ENCODE data around the gene RGS14.

Gene RGS14

DNA sequence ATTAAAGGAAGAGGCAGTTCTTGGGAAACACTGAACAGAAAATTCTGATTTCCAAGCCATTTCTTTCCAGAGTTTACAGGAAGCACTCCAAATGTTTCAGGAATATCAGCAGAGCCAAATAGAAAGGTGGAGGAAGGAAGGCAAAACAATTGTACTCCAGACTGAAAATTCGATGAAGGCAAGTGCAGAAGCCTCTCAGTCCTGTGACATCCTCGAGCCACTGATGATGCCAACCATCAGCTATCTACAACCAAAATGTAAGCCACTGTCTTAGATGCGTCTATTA lies 8.4 kb upstream of the RGS14 start:
- H3K4me2 ChIP-seq (ENCODE audit: low read depth, low read length) = 0 out of 2 replicates have a peak overlapping the region, but pooled peaks have one; percentile 94
- no peaks in the 10 kb centered on the region for H3K36me3 ChIP-seq (replicated peaks; ENCODE audit: insufficient read depth, low read length)
- H3K9me3 ChIP-seq (replicated peaks; ENCODE audit: insufficient read depth, low read length) = no peaks in the 10 kb centered on the region
- no peak overlapping the region for H3K4me3 ChIP-seq (ENCODE audit: low read length)
- H3K27me3 ChIP-seq (replicated peaks; ENCODE audit: insufficient read depth, low read length) = no peaks in the 10 kb centered on the region
- 0 out of 2 replicates have a peak, but pooled peaks cover 7% of the 10 kb centered on the region for H3F3A ChIP-seq (ENCODE audit: insufficient read depth, low read length)
- H3K27ac ChIP-seq (ENCODE audit: low read length) = no peak overlapping the region
- peaks cover 19% of the 10 kb centered on the region for H3K4me1 ChIP-seq (ENCODE audit: low read length)
- H3K9ac ChIP-seq (ENCODE audit: low read length) = no peak overlapping the region; the same call in 1 of the 2 replicates
- TF ChIP-seq, protein P1, sequence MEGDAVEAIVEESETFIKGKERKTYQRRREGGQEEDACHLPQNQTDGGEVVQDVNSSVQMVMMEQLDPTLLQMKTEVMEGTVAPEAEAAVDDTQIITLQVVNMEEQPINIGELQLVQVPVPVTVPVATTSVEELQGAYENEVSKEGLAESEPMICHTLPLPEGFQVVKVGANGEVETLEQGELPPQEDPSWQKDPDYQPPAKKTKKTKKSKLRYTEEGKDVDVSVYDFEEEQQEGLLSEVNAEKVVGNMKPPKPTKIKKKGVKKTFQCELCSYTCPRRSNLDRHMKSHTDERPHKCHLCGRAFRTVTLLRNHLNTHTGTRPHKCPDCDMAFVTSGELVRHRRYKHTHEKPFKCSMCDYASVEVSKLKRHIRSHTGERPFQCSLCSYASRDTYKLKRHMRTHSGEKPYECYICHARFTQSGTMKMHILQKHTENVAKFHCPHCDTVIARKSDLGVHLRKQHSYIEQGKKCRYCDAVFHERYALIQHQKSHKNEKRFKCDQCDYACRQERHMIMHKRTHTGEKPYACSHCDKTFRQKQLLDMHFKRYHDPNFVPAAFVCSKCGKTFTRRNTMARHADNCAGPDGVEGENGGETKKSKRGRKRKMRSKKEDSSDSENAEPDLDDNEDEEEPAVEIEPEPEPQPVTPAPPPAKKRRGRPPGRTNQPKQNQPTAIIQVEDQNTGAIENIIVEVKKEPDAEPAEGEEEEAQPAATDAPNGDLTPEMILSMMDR (IDR thresholded peaks at IDR 0.05; ENCODE audit: low read length) = no peak
- TF ChIP-seq EZH2phosphoT487 (IDR thresholded peaks at IDR 0.05; ENCODE audit: low read length) (no peak), EZH2 (optimal IDR thresholded peaks at IDR 0.05; ENCODE audit: low read depth, low read length) (no peak)
- H2AFZ ChIP-seq (ENCODE audit: low read length) = no peak overlapping the region
- H3K9me2 ChIP-seq (replicated peaks; ENCODE audit: insufficient read depth, low read length) = no peaks in the 10 kb centered on the region
- H3K79me2 ChIP-seq (ENCODE audit: low read length) = peaks cover 69% of the 10 kb centered on the region
- no peaks in the 10 kb centered on the region; the same call in 1 of the 2 replicates for H4K20me1 ChIP-seq (ENCODE audit: insufficient read depth, low read length)
- DNase-seq = no peak

DNA sequence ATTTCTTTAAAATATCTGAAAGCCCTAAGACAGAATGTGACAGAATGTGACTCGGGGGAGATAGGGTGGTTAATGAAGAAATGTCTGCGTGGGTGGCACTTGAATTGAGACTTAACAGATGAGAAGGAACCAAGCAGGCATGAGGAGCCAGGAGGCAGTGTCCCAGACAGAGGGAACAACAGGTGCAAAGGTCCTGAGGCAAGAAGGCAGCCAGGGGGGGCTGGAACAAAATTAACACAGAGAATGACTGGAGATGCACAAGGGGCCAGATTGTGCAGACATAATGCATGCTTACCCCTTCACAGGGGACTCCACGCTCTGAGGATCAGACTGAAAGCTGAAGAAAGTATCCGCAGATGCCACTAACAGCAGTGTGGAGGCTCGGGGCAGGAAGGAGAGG lies 8.0 kb upstream of the RGS14 start:
- no peak overlapping the region; the same call in 1 of the 2 replicates for H3K4me3 ChIP-seq (ENCODE audit: low read length)
- H2AFZ ChIP-seq (ENCODE audit: low read length) = no peak overlapping the region
- no peaks in the 10 kb centered on the region for H3K36me3 ChIP-seq (replicated peaks; ENCODE audit: insufficient read depth, low read length)
- no peaks in the 10 kb centered on the region for H3K9me2 ChIP-seq (replicated peaks; ENCODE audit: insufficient read depth, low read length)
- 0 out of 2 replicates have a peak, but pooled peaks cover 7% of the 10 kb centered on the region for H3F3A ChIP-seq (ENCODE audit: insufficient read depth, low read length)
- no peak for DNase-seq
- H3K9me3 ChIP-seq (replicated peaks; ENCODE audit: insufficient read depth, low read length) = no peaks in the 10 kb centered on the region
- H3K27ac ChIP-seq (ENCODE audit: low read length) = no peak overlapping the region
- H3K27me3 ChIP-seq (replicated peaks; ENCODE audit: insufficient read depth, low read length) = no peaks in the 10 kb centered on the region
- no peaks in the 10 kb centered on the region; the same call in 1 of the 2 replicates for H4K20me1 ChIP-seq (ENCODE audit: insufficient read depth, low read length)
- H3K9ac ChIP-seq (ENCODE audit: low read length) = no peak overlapping the region; the same call in 1 of the 2 replicates
- TF ChIP-seq, protein P1 (IDR thresholded peaks at IDR 0.05; ENCODE audit: low read length) = no peak
- no peak for TF ChIP-seq EZH2 (optimal IDR thresholded peaks at IDR 0.05; ENCODE audit: low read depth, low read length)
- TF ChIP-seq EZH2phosphoT487 (IDR thresholded peaks at IDR 0.05; ENCODE audit: low read length) = no peak
- peak overlapping the region; percentile 94; the same call in 1 of the 2 replicates for H3K4me2 ChIP-seq (ENCODE audit: low read depth, low read length)
- peaks cover 65% of the 10 kb centered on the region for H3K79me2 ChIP-seq (ENCODE audit: low read length)
- H3K4me1 ChIP-seq (ENCODE audit: low read length) = peaks cover 19% of the 10 kb centered on the region

DNA sequence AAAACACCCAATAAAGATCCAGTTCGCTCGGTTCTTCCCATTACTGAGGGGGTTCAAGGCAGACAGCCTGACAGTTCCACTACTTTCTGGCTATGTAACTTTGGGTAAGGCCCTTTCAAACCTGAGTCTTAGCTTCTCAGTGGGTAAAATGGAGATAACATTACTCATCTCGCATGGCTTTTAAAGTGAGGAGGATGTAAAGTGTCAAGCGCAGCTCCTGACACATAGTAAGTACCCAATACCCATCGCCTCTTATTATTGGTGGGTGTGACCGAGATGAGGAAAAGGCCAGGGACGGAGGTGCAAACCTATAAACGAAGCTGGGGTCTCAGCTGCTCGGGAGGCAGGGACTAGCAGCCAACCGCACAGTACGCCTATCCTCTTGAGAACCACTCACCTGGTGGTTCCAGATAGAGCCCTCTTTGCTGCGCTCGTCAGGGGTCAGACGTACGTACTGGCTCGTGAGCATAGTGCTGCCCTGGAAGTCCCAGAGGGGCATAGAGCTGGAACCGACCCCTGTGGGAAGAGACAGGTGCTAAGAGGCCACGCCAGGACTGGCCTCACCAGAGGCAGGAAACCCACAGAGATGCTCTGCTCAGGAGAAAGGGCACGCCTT lies 6.8 kb upstream of the RGS14 start:
- H3K36me3 ChIP-seq (replicated peaks; ENCODE audit: insufficient read depth, low read length) = no peaks in the 10 kb centered on the region
- no peaks in the 10 kb centered on the region for H3K9me2 ChIP-seq (replicated peaks; ENCODE audit: insufficient read depth, low read length)
- peak; percentile 7 for DNase-seq
- peaks cover 23% of the 10 kb centered on the region for H3K4me1 ChIP-seq (ENCODE audit: low read length)
- H3K79me2 ChIP-seq (ENCODE audit: low read length) = peaks cover 56% of the 10 kb centered on the region
- no peaks in the 10 kb centered on the region for H3K27me3 ChIP-seq (replicated peaks; ENCODE audit: insufficient read depth, low read length)
- peak overlapping the region; percentile 99 for H2AFZ ChIP-seq (ENCODE audit: low read length)
- no peaks in the 10 kb centered on the region for H3K9me3 ChIP-seq (replicated peaks; ENCODE audit: insufficient read depth, low read length)
- peak overlapping the region; percentile 90 for H3K9ac ChIP-seq (ENCODE audit: low read length)
- peak overlapping the region; percentile 91 for H3K27ac ChIP-seq (ENCODE audit: low read length)
- peak overlapping the region; percentile 99 for H3K4me3 ChIP-seq (ENCODE audit: low read length)
- H3K4me2 ChIP-seq (ENCODE audit: low read depth, low read length) = peak overlapping the region; percentile 94
- H3F3A ChIP-seq (ENCODE audit: insufficient read depth, low read length) = 0 out of 2 replicates have a peak, but pooled peaks cover 7% of the 10 kb centered on the region
- TF ChIP-seq, protein P1 (IDR thresholded peaks at IDR 0.05; ENCODE audit: low read length) = no peak
- TF ChIP-seq EZH2 (optimal IDR thresholded peaks at IDR 0.05; ENCODE audit: low read depth, low read length) = no peak
- no peak for TF ChIP-seq EZH2phosphoT487 (IDR thresholded peaks at IDR 0.05; ENCODE audit: low read length)
- H4K20me1 ChIP-seq (ENCODE audit: insufficient read depth, low read length) = no peaks in the 10 kb centered on the region; the same call in 1 of the 2 replicates

All from MM.1S (cell line).